ENCODE data around the gene DYSF.
A peak's percentile ranks its signal among the peaks of the same experiment; 100 is the strongest.

The DYSF gene

GRCh38 chr2:71521436-71521950 is 68.1 kb downstream of the DYSF start:
- DNase-seq (ENCODE audit: extremely low read depth in 1 of 2, low read depth in 1 of 2): no peak

GRCh38 chr2:71524476-71524875 is 71.1 kb downstream of the DYSF start:
- DNase-seq (ENCODE audit: extremely low read depth in 1 of 2, low read depth in 1 of 2): no peak

GRCh38 chr2:71526141-71526540 is 72.8 kb downstream of the DYSF start:
- no peak for DNase-seq (ENCODE audit: extremely low read depth in 1 of 2, low read depth in 1 of 2)

- no peak for DNase-seq (ENCODE audit: extremely low read depth in 1 of 2, low read depth in 1 of 2)
These were observed 73.6 kb downstream of the DYSF start for GRCh38 chr2:71526975-71527374.

GRCh38 chr2:71528131-71528591 is 74.8 kb downstream of the DYSF start:
- DNase-seq (ENCODE audit: extremely low read depth in 1 of 2, low read depth in 1 of 2): no peak

- no peak for DNase-seq (ENCODE audit: extremely low read depth in 1 of 2, low read depth in 1 of 2)
These were observed 75.4 kb downstream of the DYSF start for GRCh38 chr2:71528749-71529148.

- no peak for DNase-seq (ENCODE audit: extremely low read depth in 1 of 2, low read depth in 1 of 2)
These were observed 76.8 kb downstream of the DYSF start for GRCh38 chr2:71530211-71530610.

- DNase-seq (ENCODE audit: extremely low read depth in 1 of 2, low read depth in 1 of 2): no peak
These were observed 77.4 kb downstream of the DYSF start for GRCh38 chr2:71530641-71531332.

GRCh38 chr2:71531522-71532047 is 78.2 kb downstream of the DYSF start:
- no peak for DNase-seq (ENCODE audit: extremely low read depth in 1 of 2, low read depth in 1 of 2)

GRCh38 chr2:71532327-71532726 is 79.0 kb downstream of the DYSF start:
- DNase-seq (ENCODE audit: extremely low read depth in 1 of 2, low read depth in 1 of 2): no peak

- DNase-seq (ENCODE audit: extremely low read depth in 1 of 2, low read depth in 1 of 2): no peak
These were observed 80.8 kb downstream of the DYSF start for GRCh38 chr2:71534201-71534600.

- DNase-seq (ENCODE audit: extremely low read depth in 1 of 2, low read depth in 1 of 2): no peak
These were observed 81.5 kb downstream of the DYSF start for GRCh38 chr2:71534826-71535225.

- no peak for DNase-seq (ENCODE audit: extremely low read depth in 1 of 2, low read depth in 1 of 2)
These were observed 82.2 kb downstream of the DYSF start for GRCh38 chr2:71535526-71535925.

- no peak for DNase-seq (ENCODE audit: extremely low read depth in 1 of 2, low read depth in 1 of 2)
These were observed 82.9 kb downstream of the DYSF start for GRCh38 chr2:71536226-71536671.

- DNase-seq (ENCODE audit: extremely low read depth in 1 of 2, low read depth in 1 of 2): no peak
These were observed 84.9 kb downstream of the DYSF start for GRCh38 chr2:71538241-71538640.

GRCh38 chr2:71538656-71539265 is 85.4 kb downstream of the DYSF start:
- DNase-seq (ENCODE audit: extremely low read depth in 1 of 2, low read depth in 1 of 2): no peak

GRCh38 chr2:71540818-71541217 is 87.5 kb downstream of the DYSF start:
- DNase-seq (ENCODE audit: extremely low read depth in 1 of 2, low read depth in 1 of 2): no peak

- no peak for DNase-seq (ENCODE audit: extremely low read depth in 1 of 2, low read depth in 1 of 2)
These were observed 91.7 kb downstream of the DYSF start for GRCh38 chr2:71544919-71545571.

GRCh38 chr2:71545572-71546274 is 92.4 kb downstream of the DYSF start:
- peak in 1 of 2 donors; percentile 5 for DNase-seq (ENCODE audit: extremely low read depth in 1 of 2, low read depth in 1 of 2)

GRCh38 chr2:71546275-71546638 is 92.9 kb downstream of the DYSF start:
- no peak for DNase-seq (ENCODE audit: extremely low read depth in 1 of 2, low read depth in 1 of 2)

GRCh38 chr2:71546777-71547281 is 93.5 kb downstream of the DYSF start:
- no peak for DNase-seq (ENCODE audit: extremely low read depth in 1 of 2, low read depth in 1 of 2)

Data from activated CD8-positive, alpha-beta memory T cell treated with anti-CD3 and anti-CD28 coated beads for 1 hour (primary cell).